ENCODE results near the gene BIN2. TPM values are rescaled to one million over a fixed set of nuclear protein-coding genes. Genes with fewer than 3 reads are reported as not detected.
A peak's percentile ranks its signal among the peaks of the same experiment; 100 is the strongest.

The BIN2 gene
- polyA plus RNA-seq, 1 experiment, result 0.04 TPM

- no peak within 1 kb of the TSS for H3K4me3 ChIP-seq (ENCODE audit: low read depth, low read length)
- ChIA-PET CTCF (no interaction called here), POLR2A (no interaction called here)
- no peaks in the 10 kb centered on the region; the same call in 1 of the 2 replicates for H3K9me3 ChIP-seq (ENCODE audit: control insufficient read depth, insufficient read depth, low read length)
- H3K27me3 ChIP-seq (ENCODE audit: control insufficient read depth, insufficient read depth, low read length), result no peaks in the 10 kb centered on the region
- DNase-seq (ENCODE audit: low read depth, low spot score), result no peak
- H3K27ac ChIP-seq (ENCODE audit: low read depth, low read length), result peak within 1 kb of the TSS; percentile 11
- TF ChIP-seq, protein P1, sequence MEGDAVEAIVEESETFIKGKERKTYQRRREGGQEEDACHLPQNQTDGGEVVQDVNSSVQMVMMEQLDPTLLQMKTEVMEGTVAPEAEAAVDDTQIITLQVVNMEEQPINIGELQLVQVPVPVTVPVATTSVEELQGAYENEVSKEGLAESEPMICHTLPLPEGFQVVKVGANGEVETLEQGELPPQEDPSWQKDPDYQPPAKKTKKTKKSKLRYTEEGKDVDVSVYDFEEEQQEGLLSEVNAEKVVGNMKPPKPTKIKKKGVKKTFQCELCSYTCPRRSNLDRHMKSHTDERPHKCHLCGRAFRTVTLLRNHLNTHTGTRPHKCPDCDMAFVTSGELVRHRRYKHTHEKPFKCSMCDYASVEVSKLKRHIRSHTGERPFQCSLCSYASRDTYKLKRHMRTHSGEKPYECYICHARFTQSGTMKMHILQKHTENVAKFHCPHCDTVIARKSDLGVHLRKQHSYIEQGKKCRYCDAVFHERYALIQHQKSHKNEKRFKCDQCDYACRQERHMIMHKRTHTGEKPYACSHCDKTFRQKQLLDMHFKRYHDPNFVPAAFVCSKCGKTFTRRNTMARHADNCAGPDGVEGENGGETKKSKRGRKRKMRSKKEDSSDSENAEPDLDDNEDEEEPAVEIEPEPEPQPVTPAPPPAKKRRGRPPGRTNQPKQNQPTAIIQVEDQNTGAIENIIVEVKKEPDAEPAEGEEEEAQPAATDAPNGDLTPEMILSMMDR (IDR thresholded peaks at IDR 0.05; ENCODE audit: low read depth, low read length), result no peak
Observed at GRCh38 chr12:51346581-51346980, 22.6 kb upstream of the BIN2 start, which contains the start of gene CELA1. TSS of gene CELA1 (minus strand) at chr12:51346679. CDS start at chr12:51346638, 41 bp downstream.

- no peaks in the 10 kb centered on the region for H3K27me3 ChIP-seq (ENCODE audit: control insufficient read depth, insufficient read depth, low read length)
- H3K27ac ChIP-seq (ENCODE audit: low read depth, low read length), result peak overlapping the region; percentile 11
- no peak for DNase-seq (ENCODE audit: low read depth, low spot score)
- POLR2A ChIA-PET, result interaction anchor here (0.7 kb wide), 2 partner anchors 11 to 945 kb away, joined by 3 to 5 read pairs; partner anchors contain the start of gene LARP4
- TF ChIP-seq, protein P1 (IDR thresholded peaks at IDR 0.05; ENCODE audit: low read depth, low read length), result no peak
- CTCF ChIA-PET, result interaction anchor here (0.6 kb wide), 1 partner anchor 215 kb away, joined by 4 read pairs; no protein-coding TSS in a partner anchor
- no peak overlapping the region for H3K4me3 ChIP-seq (ENCODE audit: low read depth, low read length)
- no peaks in the 10 kb centered on the region; the same call in 1 of the 2 replicates for H3K9me3 ChIP-seq (ENCODE audit: control insufficient read depth, insufficient read depth, low read length)
Observed at GRCh38 chr12:51345681-51346080, 21.7 kb upstream of the BIN2 start.

DNA sequence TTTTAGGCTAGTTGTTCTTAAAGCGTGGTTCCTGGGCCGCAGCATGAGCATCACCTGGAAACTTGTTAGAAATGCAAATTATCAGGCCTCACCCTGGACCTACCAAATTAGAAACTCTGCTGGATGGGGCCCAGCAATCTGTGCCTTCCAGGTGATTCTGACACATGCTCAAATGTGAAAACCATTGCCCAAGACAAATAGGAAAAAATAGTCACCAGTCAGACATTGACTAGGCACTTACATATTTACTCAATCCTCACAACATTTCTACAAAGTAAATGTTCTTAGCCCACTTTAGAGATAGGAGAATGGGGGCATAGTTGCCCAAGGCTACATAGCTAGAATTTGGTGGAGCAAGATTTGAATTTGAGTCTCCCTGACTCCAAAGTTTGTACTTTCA is 19.2 kb upstream of the BIN2 start:
- CTCF ChIA-PET, result no interaction called here
- DNase-seq (ENCODE audit: low read depth, low spot score), result no peak
- TF ChIP-seq, protein P1 (IDR thresholded peaks at IDR 0.05; ENCODE audit: low read depth, low read length), result no peak
- Histone ChIP-seq H3K4me3 (ENCODE audit: low read depth, low read length) (no peak overlapping the region), H3K27me3 (ENCODE audit: control insufficient read depth, insufficient read depth, low read length) (no peaks in the 10 kb centered on the region), H3K27ac (ENCODE audit: low read depth, low read length) (no peak overlapping the region), H3K9me3 (ENCODE audit: control insufficient read depth, insufficient read depth, low read length) (no peaks in the 10 kb centered on the region; the same call in 1 of the 2 replicates)
- POLR2A ChIA-PET, result interaction anchor here (0.7 kb wide), 1 partner anchor 1130 kb away, joined by 3 read pairs; no protein-coding TSS in a partner anchor

DNA sequence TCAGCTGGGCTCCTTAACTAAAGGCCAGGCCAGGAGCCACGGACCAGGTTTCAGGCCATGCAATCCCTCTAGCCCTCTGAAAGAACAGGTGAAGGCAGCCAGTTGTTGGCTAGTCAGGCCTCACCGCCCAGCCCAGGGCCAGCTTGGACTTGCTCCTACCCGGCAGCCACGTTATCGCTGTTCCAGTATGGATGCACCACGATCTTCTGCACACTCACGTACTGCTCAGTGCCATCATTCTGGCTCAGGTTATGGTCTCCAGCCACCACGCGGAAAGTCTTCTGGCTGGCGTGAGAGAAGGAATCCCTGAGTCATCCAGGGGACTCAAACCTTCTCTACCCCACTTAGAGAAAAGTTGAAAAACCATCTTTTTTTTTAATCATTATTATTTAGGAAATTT is 18.4 kb upstream of the BIN2 start:
- H3K27ac ChIP-seq (ENCODE audit: low read depth, low read length), result no peak overlapping the region
- DNase-seq (ENCODE audit: low read depth, low spot score), result no peak
- no peaks in the 10 kb centered on the region; the same call in 1 of the 2 replicates for H3K9me3 ChIP-seq (ENCODE audit: control insufficient read depth, insufficient read depth, low read length)
- CTCF ChIA-PET, result interaction anchor here (0.6 to 3.9 kb wide), 5 partner anchors 9 to 295 kb away, joined by 3 to 38 read pairs (median 14); partner anchors contain the start of gene POU6F1
- TF ChIP-seq, protein P1 (IDR thresholded peaks at IDR 0.05; ENCODE audit: low read depth, low read length), result no peak
- H3K4me3 ChIP-seq (ENCODE audit: low read depth, low read length), result no peak overlapping the region
- H3K27me3 ChIP-seq (ENCODE audit: control insufficient read depth, insufficient read depth, low read length), result no peaks in the 10 kb centered on the region
- POLR2A ChIA-PET, result interaction anchor here (0.7 to 2.1 kb wide), 2 partner anchors 259 to 1130 kb away, joined by 3 to 11 read pairs; partner anchors contain the start of gene CSRNP2

DNA sequence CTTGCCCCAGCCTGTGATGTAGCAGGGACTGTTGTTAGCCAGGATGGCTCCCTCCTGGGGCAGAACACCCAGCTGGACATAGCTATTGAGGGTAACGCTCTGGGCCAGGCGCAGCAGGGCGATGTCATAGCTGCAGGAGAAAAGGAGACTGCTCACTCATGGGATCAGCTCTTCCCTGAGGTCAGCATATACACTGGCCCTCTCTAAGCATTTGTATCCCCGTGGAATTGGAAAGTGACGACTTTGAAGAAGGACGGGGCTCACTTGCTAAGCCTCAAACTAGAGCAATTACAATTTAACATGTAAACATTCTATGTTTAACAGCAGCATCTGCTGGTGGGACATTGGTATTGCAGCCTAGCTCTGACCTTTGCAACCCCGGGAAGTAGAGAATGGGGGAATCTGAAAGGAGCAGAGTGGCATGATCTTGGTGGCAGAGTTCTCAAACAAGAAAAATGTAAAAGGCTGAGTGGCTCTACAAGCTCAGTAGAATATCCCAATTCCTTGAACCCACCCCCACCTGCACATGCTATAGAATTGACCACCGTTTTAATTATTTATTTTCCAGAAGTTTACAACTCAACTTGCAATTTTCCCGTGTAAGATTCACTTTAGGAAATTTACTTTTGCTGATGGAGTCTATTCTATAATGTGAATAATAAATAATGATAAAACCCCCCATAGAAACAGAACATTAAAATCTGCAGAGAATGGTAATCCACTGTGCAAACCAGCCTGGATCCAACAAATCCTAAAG is 17.5 kb upstream of the BIN2 start:
- Histone ChIP-seq H3K4me3 (ENCODE audit: low read depth, low read length) (peak overlapping the region; percentile 10), H3K27me3 (ENCODE audit: control insufficient read depth, insufficient read depth, low read length) (no peaks in the 10 kb centered on the region), H3K27ac (ENCODE audit: low read depth, low read length) (no peak overlapping the region), H3K9me3 (ENCODE audit: control insufficient read depth, insufficient read depth, low read length) (no peaks in the 10 kb centered on the region)
- ChIA-PET CTCF (interaction anchor here (0.5 to 3.9 kb wide), 49 partner anchors 10 to 576 kb away, joined by 3 to 38 read pairs (median 5); partner anchors contain the start of genes DAZAP2, LETMD1, POU6F1 and SLC11A2), POLR2A (interaction anchor here (0.6 to 2.1 kb wide), 6 partner anchors 70 to 278 kb away, joined by 3 to 11 read pairs (median 5); partner anchors contain the start of genes CSRNP2, DAZAP2 and POU6F1)
- TF ChIP-seq, protein P1 (IDR thresholded peaks at IDR 0.05; ENCODE audit: low read depth, low read length), result peak; percentile 100
- peak; percentile 26 for DNase-seq (ENCODE audit: low read depth, low spot score)

Data from AG04450 (cell line).